Hematopoietic multipotent progenitor cell treated with erythropoietin and hydrocortisone succinate and interleukin-3 and kit ligand, for 6 days (in vitro differentiated cells): ENCODE data around the gene DDR2.
"Not testable (repeated sequence)": the region's sequence is repeated elsewhere in the genome, so short reads cannot be mapped to it uniquely, and the experiment has no call there.

Source experiments
- DNase-seq: peaks from one replicate; pipeline ENCODE4 v3.0.0-alpha.2; 2015

DDR2 gene

GRCh38 chr1:162788783-162789182, 156.5 kb downstream of the DDR2 start:
- peak; percentile 7 for DNase-seq

- DNase-seq = peak; percentile 81
Observed at GRCh38 chr1:162790303-162790984, 158.2 kb downstream of the DDR2 start, which contains the start of gene HSD17B7. Gene HSD17B7 (plus strand): TSS chr1:162790702. CDS start chr1:162790801, 99 bp downstream.

- DNase-seq = peak; percentile 32
Observed at GRCh38 chr1:162790985-162791357, 158.7 kb downstream of the DDR2 start.

- not testable (repeated sequence) for DNase-seq
Observed at GRCh38 chr1:162794284-162794683, 162.0 kb downstream of the DDR2 start.

- DNase-seq = not testable (repeated sequence)
Observed at GRCh38 chr1:162796617-162797279, 164.5 kb downstream of the DDR2 start.

GRCh38 chr1:162799995-162800830, 167.9 kb downstream of the DDR2 start:
- peak; percentile 55 for DNase-seq

- not testable (repeated sequence) for DNase-seq
Observed at GRCh38 chr1:162807503-162807902, 175.2 kb downstream of the DDR2 start.

GRCh38 chr1:162812357-162812756, 180.1 kb downstream of the DDR2 start:
- not testable (repeated sequence) for DNase-seq

- not testable (repeated sequence) for DNase-seq
Observed at GRCh38 chr1:162818136-162818535, 185.9 kb downstream of the DDR2 start.

GRCh38 chr1:162818666-162819065, 186.4 kb downstream of the DDR2 start:
- DNase-seq = not testable (repeated sequence)

GRCh38 chr1:162822391-162823200, 190.3 kb downstream of the DDR2 start:
- no peak for DNase-seq

GRCh38 chr1:162823231-162823630, 191.0 kb downstream of the DDR2 start:
- DNase-seq = no peak

- DNase-seq = no peak
Observed at GRCh38 chr1:162823771-162824525, 191.7 kb downstream of the DDR2 start.

GRCh38 chr1:162829268-162829667, 197.0 kb downstream of the DDR2 start:
- DNase-seq = no peak

GRCh38 chr1:162832470-162832869, 200.2 kb downstream of the DDR2 start:
- DNase-seq = no peak

- DNase-seq = no peak
Observed at GRCh38 chr1:162835157-162835899, 203.1 kb downstream of the DDR2 start.
